PC-9 (cell line): ENCODE results near the gene FCGR2B.
"Not testable (repeated sequence)": the region's sequence is repeated elsewhere in the genome, so short reads cannot be mapped to it uniquely, and the experiment has no call there.

Experiments used
- EZH2 ChIP-seq: fragments of 200-600 bp; sonication (generic); IDR thresholded peaks from 2 replicates; pipeline ENCODE4 v1.8.0; 2017; ENCODE audit warnings: antibody characterized with exemption, low read depth
- TF ChIP-seq, protein P1 (sequence below): fragments of 200-600 bp; sonication (generic); conservative IDR thresholded peaks from 2 replicates; pipeline ENCODE4 v1.6.1; 2017; ENCODE audit warnings: mixed run types, antibody characterized with exemption, mild to moderate bottlenecking, moderate library complexity

DNA sequence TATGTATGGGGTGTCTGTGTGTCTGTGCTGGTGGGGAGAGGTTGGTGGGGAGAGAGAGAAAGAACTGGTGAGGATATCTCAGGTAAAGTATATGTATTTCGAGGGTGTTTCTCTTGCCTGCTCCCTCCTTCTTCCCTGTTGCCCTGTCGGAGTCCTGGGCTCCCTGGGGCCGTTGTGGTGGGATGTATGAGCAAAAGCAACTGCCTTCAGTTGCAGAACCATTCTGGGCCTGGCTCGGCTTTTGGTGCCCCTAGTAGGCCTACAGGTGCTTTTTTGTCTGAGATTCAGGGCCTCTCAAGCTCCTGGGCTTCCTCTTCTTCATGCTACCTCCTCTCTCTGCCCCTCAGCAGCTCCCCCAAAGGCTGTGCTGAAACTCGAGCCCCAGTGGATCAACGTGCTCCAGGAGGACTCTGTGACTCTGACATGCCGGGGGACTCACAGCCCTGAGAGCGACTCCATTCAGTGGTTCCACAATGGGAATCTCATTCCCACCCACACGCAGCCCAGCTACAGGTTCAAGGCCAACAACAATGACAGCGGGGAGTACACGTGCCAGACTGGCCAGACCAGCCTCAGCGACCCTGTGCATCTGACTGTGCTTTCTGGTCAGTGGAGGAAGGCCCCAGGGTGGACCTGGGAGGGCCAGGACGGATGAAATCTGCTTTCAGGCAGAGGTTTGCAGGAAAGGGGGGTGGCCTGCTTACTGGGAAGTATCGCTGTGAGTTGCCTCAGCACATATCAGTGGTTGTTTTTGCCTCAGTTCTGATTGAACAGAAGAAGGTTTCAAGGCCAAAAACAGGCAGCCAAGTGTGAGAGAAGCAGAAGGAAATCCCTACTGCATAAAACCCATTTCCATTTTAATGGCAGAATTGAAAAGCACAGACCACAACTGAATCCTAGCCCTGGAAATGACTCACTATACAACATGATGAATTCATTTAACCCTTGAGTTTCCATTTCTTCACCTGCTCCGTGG, 8.4 kb downstream of the FCGR2B start:
- TF ChIP-seq, protein P1, sequence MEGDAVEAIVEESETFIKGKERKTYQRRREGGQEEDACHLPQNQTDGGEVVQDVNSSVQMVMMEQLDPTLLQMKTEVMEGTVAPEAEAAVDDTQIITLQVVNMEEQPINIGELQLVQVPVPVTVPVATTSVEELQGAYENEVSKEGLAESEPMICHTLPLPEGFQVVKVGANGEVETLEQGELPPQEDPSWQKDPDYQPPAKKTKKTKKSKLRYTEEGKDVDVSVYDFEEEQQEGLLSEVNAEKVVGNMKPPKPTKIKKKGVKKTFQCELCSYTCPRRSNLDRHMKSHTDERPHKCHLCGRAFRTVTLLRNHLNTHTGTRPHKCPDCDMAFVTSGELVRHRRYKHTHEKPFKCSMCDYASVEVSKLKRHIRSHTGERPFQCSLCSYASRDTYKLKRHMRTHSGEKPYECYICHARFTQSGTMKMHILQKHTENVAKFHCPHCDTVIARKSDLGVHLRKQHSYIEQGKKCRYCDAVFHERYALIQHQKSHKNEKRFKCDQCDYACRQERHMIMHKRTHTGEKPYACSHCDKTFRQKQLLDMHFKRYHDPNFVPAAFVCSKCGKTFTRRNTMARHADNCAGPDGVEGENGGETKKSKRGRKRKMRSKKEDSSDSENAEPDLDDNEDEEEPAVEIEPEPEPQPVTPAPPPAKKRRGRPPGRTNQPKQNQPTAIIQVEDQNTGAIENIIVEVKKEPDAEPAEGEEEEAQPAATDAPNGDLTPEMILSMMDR, result not testable (repeated sequence)
- TF ChIP-seq EZH2, result not testable (repeated sequence)
